Brain microvascular endothelial cell (primary cell): ENCODE results near the gene PSMB2.

Experiments
- DNase-seq: peaks from one replicate; pipeline ENCODE4 v3.0.0-alpha.2; 2020
- H3K27ac ChIP-seq: fragments of 250-450 bp; sonication (Bioruptor Pico); 2 replicates; pipeline ENCODE4 v1.5.1; 2020; ENCODE audit warnings: mild to moderate bottlenecking, moderate library complexity
- H3K27me3 ChIP-seq: fragments of 250-450 bp; sonication (Bioruptor Pico); replicated peaks from 2 replicates; pipeline ENCODE4 v1.5.1; 2020; ENCODE audit warnings: mild to moderate bottlenecking
- H3K36me3 ChIP-seq: fragments of 250-450 bp; sonication (Bioruptor Pico); replicated peaks from 2 replicates; pipeline ENCODE4 v1.5.1; 2020; ENCODE audit warnings: mild to moderate bottlenecking
- H3K4me3 ChIP-seq: 2 replicates; pipeline ENCODE4 v1.5.1; 2011; ENCODE audit warnings: low read depth, mild to moderate bottlenecking, control low read depth, low read length, moderate library complexity
- CTCF ChIP-seq: IDR thresholded peaks from 2 replicates; pipeline ENCODE4 v1.5.1; 2011; ENCODE audit warnings: low read depth, mild to moderate bottlenecking, moderate library complexity, low read length, control low read depth, inconsistent platforms; ENCODE audit errors: missing control alignments
- in situ Hi-C: cut with HindIII; loops from 2 replicates; pipeline ENCODE4 v1.10.0; 2017; ENCODE audit warnings: low sequenced_read_pairs, low pct_ligation_motif_present

Gene PSMB2

GRCh38 chr1:35576061-35576765 lies 65.1 kb downstream of the PSMB2 start:
- Histone ChIP-seq H3K27me3 (peaks cover 34% of the 10 kb centered on the region), H3K36me3 (no peaks in the 10 kb centered on the region), H3K4me3 (no peak overlapping the region), H3K27ac (no peak overlapping the region)
- in situ Hi-C loops: no loop called here
- no peak for TF ChIP-seq CTCF
- DNase-seq: no peak

DNA sequence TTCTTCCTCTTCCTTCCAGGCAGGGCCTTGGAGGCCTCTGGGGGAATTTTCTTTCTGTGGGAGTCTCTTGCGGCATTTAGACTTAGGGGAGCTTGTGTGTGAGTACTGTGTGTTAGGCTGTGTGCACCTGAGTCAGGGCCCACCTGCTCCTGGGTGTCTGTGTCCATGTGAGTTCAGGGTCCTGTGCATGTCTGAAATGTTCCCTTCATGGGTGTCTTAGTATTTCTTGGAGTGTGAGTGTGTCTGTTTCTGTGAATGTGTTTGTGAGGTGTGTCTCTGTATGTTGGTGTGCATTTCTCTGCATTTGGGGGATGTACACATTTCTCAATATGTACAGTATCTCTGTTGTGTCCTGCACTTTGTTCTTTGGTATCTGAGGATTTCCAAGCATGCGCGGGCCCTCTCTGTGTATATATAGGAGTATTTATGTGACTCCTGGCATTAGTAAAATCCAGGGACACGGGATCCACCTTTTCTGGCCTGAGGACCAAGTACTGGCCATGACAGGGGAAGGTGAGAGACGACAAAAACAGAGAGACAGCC lies 65.8 kb downstream of the PSMB2 start:
- H3K36me3 ChIP-seq: no peaks in the 10 kb centered on the region
- no peak for TF ChIP-seq CTCF
- no peak overlapping the region for H3K27ac ChIP-seq
- in situ Hi-C loops: no loop called here
- H3K4me3 ChIP-seq: no peak overlapping the region
- H3K27me3 ChIP-seq: peaks cover 34% of the 10 kb centered on the region
- no peak for DNase-seq

GRCh38 chr1:35574655-35575415 lies 66.5 kb downstream of the PSMB2 start:
- no peak overlapping the region for H3K4me3 ChIP-seq
- H3K27ac ChIP-seq: no peak overlapping the region
- DNase-seq: no peak
- H3K27me3 ChIP-seq: peaks cover 34% of the 10 kb centered on the region
- TF ChIP-seq CTCF: no peak
- in situ Hi-C loops: no loop called here
- no peaks in the 10 kb centered on the region for H3K36me3 ChIP-seq

DNA sequence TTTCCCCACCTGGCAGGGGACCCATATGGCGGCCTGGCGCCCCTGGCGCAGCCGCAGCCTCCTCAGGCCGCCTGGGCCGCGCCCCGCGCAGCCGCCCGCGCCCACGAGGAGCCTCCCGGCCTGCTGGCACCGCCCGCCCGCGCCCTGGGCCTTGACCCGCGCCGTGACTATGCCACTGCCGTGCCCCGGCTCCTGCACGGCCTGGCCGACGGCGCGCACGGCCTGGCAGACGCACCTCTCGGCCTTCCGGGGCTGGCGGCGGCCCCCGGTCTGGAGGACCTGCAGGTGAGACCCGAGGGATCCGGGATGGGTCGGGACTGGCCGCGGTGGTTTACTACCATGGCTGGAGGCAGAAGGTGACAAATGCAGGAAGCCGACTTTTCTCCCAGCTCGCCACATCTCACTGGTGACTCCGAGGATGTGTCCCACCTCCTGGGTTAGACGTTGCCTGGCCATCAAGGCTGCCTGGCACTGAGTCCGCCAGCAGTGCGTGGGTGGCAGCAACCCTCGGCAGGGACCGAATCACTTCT lies 67.1 kb downstream of the PSMB2 start:
- Histone ChIP-seq H3K27me3 (peaks cover 34% of the 10 kb centered on the region), H3K36me3 (no peaks in the 10 kb centered on the region), H3K4me3 (no peak overlapping the region), H3K27ac (no peak overlapping the region)
- DNase-seq: no peak
- in situ Hi-C loops: no loop called here
- TF ChIP-seq CTCF: no peak

DNA sequence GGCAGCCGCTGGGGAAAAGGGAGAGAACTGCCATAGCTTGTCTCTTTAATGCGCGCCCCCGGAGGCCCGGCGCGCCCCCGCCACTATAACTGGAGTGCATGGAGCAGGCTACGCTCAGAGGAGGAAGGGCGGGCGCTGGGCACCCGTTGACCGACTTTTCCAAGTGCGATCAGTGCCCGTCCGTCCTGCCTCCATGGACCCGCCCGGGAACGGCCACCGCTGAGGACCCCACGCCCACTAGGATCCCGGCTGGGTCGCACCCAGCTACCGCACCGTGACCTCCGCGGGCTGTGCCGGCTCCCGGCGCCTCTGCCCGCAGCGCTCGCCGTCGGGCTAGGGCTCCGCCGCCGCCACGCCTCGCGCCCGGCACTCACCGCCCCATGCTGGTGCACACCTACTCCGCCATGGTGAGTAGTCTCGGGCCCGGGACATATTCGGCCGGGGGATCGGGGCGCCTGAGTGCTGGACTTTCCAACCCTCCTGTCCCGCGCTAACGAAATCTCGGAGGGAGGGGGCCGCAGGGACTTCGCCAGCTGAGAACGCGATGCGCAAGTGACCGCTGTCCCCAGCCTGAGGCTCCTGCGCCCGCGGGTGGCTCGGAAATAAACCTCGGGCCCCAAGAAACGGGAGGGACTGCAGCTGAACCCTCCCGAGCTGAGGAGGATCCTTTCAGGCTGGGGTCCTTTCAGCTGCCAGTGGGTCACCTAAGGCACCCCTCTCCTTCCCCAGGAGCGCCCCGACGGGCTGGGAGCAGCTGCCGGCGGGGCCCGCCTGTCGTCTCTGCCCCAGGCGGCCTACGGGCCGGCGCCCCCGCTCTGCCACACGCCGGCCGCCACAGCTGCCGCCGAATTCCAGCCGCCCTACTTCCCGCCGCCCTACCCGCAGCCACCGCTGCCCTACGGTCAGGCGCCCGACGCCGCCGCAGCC lies 67.9 kb downstream of the PSMB2 start, which contains the start of gene TFAP2E:
TFAP2E (plus strand) TSS at position 117 of the 927 bp plus-strand sequence; CDS start at position 381, 264 bp downstream.
- peaks cover 34% of the 10 kb centered on the region for H3K27me3 ChIP-seq

More for the DNA sequence above, 67.9 kb downstream of the PSMB2 start, which contains the start of gene TFAP2E:
- no peak for TF ChIP-seq CTCF
- Histone ChIP-seq H3K4me3 (peak within 1 kb of the TSS; percentile 51), H3K27ac (no peak within 1 kb of the TSS), H3K36me3 (no peaks in the 10 kb centered on the region)
- DNase-seq: no peak
- in situ Hi-C loops: no loop called here
